Measurements from ENCODE around the gene APBB2.
"Not testable (repeated sequence)": the region's sequence is repeated elsewhere in the genome, so short reads cannot be mapped to it uniquely, and the experiment has no call there.

APBB2 gene

DNA sequence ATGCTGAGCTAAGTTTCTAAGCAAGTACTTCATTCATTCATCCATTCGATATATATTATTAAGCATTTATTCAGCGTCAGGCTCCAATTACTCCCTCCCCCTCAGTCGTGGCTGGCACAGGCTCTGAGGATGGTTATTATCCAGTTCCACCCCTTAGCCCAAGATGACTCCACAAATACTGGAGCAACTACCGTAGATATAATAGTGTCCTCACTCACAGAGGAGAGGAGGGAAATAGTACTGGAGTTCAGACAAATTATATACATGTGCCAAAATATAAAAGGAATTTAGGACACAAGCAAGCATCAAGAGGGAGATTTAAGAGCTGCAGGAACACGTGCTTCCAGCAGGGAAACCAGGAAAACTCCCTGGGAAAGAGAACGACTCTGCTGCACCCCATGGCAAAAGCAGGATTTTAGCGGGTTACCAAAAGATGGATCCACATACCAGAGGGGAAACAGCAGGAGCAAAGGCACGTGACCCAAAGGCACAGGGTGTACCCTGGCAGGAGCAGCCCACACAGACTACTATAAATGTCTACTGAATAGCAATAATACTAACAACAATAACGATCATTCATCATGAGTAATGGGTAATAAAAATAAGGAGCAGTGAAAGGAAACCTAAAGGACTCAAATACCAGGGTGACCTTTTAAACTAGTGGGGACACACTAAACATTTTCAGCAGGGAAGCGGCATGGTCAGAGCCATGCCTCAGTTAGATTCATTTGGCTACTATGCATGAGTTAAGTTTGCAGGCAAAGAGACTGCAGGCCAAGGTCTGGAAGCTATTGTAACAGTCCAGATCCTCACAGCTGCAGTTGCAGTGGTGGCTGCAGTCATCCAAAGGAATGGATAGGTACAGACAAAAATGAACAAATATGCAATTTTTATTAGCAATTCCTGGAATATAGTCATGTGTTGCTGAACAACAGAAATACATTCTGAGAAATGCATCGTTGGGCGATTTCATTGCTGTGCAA is 153.7 kb downstream of the APBB2 start:
- no peak for DNase-seq (ENCODE audit: low spot score)

DNA sequence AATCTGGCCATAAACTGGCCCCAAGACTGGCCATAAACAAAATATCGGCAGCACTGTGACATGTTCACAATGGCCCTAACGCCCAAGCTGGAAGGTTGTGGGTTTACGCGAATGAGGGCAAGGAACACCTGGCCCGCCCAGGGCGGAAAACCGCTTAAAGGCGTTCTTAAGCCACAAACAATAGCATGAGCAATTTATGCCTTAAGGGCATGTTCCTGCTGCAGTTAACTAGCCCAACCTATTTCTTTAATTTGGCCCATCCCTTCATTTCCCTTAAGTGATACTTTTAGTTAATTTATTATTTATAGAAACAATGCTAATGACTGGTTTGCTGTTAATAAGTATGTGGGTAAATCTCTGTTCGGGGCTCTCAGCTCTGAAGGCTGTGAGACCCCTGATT is 154.9 kb downstream of the APBB2 start:
- not testable (repeated sequence) for DNase-seq (ENCODE audit: low spot score)

DNA sequence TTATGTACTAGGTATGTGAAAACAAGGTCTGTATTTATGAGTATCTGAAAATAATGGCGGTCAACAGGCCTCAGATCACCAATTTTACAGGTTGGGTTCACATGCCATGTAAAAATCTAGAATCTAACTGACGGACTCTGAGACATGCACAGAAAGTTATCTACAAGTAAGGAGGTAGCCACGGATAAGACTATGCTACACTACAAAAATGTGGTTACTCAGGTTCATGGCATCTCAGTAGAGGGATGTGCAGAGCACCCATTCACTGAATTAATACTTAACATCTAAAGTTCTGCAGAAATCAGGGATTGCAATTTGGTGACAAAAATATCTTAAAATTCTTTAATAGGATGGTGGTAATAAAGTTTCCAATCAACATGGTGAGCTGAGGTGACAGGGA is 155.9 kb downstream of the APBB2 start:
- no peak for DNase-seq (ENCODE audit: low spot score)

DNA sequence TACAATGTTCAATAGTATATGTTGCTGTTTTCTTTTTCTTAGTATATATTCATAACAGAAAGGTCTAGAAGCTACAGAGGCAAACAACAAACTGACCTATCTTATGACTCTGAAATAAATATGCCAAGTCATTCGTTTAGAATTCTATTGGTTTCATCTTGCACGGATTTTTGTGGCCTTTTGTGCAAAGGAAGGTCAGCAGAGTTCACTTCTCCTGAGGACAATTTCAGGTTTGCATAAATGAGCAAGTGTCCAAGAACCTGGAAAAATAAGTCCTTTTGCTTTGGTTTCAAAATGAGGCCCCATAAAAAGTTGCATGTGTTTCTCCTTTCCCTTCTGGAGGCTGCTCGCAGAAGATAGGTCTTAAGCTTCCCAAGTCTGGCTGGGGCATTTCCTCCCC is 156.9 kb downstream of the APBB2 start:
- no peak for DNase-seq (ENCODE audit: low spot score)

DNA sequence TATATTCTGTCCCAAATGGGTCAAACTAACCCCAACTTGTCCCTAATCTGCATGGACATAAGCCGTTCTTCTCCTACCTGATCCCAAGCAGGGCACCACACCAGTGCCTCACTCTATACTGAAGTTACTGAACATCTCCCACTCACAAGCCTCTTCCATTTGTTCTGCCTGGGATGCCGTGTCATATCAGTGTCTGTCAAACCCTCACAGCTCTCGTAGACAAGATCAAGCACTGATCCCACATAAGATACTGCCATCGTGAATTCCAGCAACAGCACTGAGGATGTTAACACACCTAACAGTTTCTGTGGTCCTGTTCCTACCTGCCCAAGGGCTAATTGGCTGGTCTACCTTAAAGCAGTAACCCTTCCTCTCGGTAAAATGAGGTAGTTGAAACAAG is 162.1 kb downstream of the APBB2 start:
- no peak for DNase-seq (ENCODE audit: low spot score)

DNA sequence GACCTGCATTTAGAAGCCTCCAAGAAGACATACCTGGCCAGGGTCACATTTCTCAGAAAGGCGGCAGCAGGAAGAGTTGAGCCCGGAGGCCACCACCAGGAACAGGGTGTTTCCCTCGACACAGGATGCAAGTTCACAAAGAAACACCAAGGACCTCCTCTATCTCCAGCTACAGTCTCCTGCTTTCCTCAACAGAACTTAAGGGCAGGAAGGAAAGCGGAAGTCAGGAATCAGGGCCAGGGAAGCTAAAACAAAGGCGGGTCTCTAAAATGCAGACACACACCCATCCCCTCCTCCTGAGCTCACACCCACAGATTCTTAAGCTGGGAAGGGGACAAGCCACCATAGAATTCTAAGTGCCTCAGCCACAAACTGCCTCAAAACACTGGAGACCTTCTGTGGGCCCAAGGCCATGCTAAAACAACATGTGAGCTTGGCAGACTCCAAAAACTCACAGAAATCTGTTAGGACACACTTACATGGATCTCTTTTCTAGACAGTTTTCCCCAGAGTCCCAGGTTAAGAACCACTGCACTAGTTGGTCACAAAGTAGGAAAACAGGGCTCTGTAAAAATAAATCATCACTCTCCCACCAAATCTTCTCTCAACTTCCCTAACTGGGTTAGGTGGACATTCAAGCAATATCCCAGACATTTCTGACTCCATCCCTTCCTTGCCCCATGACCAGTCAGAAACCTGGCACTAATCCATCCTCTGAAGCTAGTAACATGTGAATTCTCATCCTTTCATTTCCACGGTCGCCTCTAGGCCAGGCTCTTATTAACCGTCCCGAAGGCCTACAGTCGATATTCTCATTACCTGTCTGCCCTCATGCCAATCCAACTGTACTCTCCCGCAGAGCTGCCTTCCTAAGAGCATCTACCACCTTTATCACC is 163.2 kb downstream of the APBB2 start:
- no peak for DNase-seq (ENCODE audit: low spot score)

DNA sequence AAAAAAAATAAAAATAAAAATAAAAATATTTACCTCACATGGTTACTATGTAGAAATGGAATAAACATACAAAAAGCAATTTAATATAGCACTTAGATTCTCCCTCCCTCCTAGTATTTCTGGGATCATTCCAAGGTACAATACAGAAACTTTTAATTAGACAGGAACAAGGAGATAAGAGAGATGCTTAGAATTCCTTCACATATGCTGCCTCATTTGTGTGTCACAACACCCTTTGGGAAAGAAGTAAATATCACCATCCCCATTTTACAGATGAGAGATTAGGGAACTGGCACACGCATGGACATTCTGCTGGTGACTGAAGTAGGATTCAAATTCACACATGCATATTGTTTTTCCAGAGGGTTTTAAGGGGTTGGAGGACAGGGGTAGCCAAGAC is 164.2 kb downstream of the APBB2 start:
- DNase-seq (ENCODE audit: low spot score), result no peak

DNA sequence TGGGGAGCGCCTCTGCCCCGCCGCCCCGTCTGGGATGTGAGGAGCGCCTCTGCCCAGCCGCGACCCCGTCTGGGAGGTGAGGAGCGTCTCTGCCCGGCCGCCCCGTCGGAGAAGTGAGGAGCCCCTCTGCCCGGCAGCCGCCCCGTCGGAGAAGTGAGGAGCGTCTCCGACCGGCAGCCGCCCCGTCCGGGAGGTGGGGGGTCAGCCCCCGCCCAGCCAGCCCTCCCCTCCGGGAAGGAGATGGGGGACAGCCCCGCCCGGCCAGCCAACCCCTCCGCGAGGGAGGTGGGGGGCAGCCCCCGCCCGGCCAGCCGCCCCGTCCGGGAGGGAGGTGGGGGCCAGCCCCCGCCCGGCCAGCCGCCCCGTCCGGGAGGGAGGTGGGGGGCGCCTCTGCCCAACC is 165.2 kb downstream of the APBB2 start:
- not testable (repeated sequence) for DNase-seq (ENCODE audit: low spot score)

DNA sequence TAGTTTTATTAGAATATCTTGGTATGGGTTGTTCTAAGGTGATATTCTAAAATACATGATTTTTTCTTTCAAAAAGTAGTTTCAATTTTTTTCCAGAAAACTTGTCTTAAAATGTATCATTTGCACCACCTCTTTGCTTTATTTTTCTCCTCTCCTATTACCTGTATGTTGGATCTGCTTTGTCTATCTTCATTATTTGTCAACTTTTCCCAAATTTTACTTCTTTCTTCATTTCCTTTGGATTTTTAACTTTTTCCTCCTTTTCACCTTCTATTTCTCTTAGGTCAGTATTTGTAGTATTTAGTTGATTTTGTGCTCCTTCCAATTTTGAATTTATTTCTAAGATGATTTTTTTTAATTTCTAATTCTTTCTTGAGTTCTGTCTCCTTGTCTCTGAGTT is 169.6 kb downstream of the APBB2 start:
- no peak for DNase-seq (ENCODE audit: low spot score)

DNA sequence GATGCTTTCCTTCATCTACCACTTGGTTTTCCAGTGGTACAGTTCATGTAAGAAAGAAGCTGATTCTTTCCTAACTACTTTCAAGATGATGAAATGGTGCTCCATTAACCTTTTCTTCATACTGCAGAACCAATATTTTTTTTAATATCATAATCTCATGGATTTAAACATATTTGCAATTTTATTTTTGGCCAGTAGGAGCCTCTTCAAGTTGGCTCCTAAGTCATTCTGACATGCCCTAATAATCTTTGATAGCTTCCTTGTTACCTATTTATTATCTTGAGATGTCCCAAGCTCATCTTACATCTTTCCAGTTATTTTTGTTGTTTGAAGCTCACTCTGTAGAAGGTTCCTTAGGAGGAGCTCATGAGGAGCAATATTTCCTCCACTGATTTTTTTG is 170.2 kb downstream of the APBB2 start:
- no peak for DNase-seq (ENCODE audit: low spot score)

DNA sequence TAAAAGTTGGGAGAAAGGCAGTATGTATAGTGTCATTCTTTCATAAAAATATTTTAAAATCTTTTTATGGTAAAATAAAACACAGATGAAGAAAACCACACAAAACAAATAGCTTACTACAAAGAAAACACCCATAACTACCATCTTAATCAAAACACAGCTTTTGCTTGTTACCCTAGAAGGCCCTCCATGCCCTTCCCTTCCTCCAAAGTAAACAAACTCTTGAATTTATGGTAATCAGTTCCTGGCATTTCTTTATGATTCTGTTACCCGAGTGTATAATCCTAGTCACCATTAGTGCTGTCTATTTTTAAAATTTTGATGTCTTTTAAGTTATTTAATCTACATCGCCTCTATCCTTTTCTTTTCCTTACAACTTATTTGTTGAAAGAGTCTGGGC is 170.9 kb downstream of the APBB2 start:
- DNase-seq (ENCODE audit: low spot score), result no peak

DNA sequence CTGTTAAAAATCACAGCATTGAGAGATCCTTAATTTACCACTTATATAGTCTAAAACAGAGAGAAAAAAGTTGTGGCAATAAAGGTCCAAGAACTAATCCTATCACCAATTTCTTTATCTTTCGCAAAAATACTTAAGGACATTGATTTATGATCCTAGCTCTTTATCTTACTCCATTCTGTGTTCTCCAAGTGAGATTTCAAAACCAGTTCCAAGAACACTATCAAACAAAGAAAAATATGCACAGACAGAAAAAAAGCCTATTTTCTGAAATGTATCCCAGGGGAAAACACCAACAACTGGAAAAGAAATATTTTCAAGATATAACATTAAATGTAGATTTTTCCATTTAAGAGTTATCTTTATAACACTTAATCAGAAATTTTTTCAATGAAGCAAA is 172.8 kb downstream of the APBB2 start:
- no peak for DNase-seq (ENCODE audit: low spot score)

DNA sequence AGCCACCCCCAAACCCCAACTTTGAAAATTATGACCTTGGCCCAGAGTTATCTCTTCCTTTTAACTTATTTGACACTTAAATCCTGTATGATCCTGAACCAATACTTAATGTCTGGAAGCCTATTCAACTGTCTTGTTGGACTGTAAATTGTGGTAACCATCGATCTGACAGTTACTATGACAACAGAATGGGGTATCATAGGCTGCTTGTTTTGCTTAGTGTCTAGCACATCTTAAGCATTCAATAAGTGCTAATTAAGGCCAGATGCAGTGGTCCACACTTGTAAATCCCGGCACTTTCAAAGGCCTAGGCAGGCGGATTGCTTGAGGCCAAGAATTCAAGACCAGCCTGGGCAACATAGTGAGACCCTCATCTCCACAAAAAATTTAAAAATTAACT is 175.0 kb downstream of the APBB2 start:
- DNase-seq (ENCODE audit: low spot score), result no peak

DNA sequence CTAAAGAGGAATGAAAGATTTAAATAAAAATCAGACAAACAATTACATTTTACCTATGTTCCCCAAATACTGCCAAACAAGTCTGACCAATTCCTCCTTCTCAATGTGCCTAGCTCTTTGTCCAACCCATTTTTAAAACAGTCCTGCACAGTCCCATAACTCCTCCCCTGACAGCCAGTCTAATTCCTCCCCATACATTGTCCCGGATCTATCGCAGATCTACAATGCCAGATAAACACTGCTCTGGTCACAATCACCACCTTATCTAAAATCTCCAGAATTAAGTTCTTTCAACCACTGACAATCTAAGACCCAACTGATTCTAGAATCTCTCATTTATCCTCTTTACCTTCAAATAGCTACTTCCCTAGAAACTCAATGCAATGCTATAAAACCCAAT is 176.0 kb downstream of the APBB2 start:
- no peak for DNase-seq (ENCODE audit: low spot score)

DNA sequence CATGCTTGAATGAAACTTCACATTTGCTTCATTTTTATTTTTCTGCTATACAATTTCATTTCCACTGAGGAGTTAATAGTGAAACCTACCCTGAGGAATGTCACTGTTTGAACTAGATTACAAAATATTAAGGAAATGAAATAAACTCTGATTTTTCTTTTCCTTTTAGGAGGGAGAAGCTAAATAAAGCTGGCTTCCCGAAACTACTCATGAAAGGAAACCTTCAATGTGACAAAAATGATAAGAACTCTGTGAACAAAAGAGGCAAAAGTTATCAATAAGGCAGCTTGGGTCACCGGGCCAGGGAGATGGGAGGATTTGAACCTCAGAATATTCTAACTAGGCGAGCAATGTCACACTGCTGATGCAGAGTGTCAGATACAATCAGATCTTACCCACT is 185.2 kb downstream of the APBB2 start:
- DNase-seq (ENCODE audit: low spot score), result no peak

DNA sequence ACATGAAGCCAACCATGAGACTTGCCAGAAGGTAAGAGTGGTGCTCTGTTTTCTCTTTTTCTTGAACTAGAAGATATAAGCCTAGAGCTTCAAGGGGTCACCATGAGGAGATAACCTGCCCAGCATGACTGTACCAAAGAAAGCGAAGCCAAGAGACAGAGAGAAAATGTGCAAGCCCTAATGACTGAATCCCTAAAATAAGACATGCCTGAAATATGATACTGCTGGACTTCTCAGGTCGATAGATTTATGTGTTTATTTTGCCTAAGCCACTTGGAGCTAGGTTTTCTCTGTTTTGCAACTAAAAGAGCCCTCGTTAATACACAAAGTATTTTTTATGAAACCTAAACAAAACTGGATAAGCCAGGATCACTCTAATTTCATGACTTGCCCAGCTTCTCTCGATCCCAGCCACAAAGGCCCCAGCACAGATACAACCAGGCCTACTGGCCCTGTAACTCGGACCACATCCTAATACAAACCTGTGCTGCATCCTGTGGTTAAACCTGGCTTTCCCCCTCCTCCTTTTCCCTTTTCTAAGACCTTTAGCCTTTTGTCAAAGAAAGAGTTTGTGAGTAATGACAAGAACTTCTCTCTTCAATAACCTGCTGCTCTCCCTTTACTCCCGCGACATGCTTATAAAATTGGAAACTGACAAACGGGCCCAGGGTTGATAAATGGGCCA is 185.8 kb downstream of the APBB2 start:
- no peak for DNase-seq (ENCODE audit: low spot score)

DNA sequence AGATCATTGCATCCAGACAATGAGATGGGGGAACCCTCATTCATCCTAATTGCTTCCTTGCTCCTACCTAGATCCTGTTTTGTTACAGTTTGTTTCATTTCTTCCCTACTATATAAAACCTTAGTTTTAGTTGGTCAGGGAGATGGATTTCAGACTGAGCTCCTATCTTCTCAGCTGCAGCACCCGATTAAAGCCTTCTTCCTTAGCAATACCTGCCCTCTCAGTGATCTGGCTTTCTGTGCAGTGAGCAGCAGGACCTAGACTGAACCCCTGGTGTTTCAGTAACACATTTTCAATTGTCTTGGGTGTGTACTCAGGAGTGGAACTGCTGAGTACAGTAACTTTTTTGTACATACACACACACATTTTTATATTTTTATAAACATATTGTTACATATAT is 187.4 kb downstream of the APBB2 start:
- no peak for DNase-seq (ENCODE audit: low spot score)

DNA sequence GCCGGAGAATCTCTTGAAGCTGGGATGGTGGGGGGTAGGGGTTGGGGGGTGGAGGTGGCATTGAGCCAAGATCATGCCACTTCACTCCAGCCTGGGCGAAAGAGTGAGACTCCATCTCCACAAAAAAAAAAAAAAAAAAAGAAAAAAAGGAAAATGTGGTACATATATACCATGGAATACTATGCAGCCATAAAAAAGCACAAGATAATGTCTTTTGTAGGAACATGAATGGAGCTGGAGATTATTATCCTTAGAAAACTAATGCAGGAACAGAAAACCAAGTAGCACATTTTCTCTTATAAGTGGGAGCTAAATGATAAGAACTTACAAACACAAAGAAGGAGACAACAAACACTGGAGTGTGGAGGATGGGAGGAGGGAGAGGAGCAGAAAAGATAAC is 188.5 kb downstream of the APBB2 start:
- DNase-seq (ENCODE audit: low spot score), result no peak

DNA sequence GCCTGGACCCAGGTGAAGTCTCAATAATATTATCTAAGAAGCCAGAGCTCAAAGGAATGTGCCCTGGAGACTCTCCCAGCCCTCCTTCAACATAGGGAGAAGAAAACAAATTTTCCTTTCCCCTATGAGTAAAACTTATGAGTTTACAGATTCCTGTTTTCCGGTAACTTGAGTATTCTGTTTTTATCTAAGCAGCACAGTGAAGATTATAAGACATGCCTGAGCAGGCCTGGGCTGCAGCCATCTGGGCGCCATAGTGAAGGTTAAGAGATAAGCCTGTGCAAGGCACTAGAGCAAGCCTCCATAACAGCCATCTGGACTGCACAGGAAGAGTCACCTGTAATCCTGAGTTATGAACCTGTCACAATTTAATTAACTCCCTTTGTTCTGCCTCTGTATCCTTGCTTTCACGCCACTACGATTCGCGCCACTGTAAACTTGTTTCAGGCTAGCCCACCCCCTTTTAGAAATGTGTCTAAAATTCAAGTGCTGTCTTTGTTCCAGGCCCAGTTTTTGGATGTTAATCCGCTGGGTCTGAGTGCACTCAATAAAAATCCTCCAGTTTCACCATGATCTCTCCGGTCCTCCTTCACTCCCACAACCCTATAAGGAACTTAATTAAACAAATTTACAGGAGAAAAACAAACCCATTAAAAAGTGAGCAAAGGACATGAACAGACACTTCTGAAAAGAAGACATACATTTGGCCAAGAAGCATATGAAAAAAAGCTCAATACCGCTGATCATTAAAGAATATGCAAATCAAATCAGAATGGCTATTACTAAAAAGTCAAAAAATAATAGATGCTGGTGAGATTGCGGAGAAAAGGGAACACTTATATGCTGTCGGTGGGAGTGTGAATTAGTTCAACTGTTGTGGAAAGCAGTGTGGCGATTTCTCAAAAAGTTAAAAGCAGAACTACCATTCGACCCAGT is 189.5 kb downstream of the APBB2 start:
- DNase-seq (ENCODE audit: low spot score), result no peak

DNA sequence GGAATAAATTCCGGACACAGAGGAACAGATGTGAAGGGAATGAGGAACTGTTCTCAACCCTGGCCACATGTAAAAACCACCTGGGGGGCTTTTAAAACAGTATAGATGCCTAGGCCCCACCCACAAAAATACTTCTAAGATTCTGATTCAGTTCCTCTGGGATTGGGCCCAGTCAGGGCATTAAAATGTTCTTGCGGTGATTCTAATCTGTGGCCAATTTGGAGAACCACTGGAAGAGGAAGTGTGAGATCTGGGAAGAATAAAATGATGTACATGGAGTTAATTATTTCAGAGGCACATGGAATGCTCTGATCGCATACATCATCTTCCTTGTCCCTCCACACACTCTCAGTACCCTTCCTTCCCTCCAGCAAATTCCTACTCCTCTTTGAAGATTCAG is 192.2 kb downstream of the APBB2 start:
- no peak for DNase-seq (ENCODE audit: low spot score)

DNA sequence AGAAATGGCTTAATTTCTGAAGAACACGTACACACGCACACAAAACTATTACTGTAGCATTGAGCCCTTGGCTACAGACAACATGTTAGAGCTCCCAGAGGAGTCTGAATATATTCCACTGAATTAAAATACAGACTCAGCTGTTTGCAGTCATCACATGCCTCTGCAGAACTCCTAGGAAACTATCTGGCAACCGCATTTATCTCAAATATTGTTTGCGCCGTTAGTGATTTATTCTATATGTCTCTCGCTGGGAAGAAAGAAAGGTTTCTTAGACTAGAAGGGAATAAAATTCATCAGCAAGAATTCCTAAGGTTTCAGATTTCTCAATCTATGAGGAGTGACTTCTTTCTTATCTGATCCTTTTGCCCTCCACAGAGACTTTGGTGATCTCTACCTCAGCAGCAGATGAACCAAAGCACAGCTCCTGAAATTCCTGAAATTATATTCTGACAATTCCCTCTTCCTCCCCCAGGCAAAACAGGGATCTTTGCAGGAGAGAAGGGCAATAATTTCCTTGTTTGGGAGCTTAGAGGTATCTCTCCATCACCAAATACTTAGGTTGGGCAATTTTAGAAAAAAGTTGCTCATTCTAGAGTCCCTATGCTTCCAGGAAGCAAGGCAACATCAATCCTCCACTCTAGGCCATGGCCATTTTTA is 199.2 kb downstream of the APBB2 start:
- no peak for DNase-seq (ENCODE audit: low spot score)

Measured in LoVo (cell line).